SK-N-SH (cell line): Measurements from ENCODE around the gene PDLIM5.

Experiments used
- CTCF ChIP-seq: fragments of 200-600 bp; sonication (generic); IDR thresholded peaks from 2 replicates; pipeline ENCODE4 v1.6.1; 2017; ENCODE audit warnings: antibody characterized with exemption, mild to moderate bottlenecking, moderate library complexity
- EP300 ChIP-seq, 2 experiments: IDR thresholded peaks; 2 replicates each; pipeline versions ENCODE4 v1.4.0 to v1.6.1; 2012; ENCODE audit warnings: borderline replicate concordance in 1 of 2, low read depth in 1 of 2, low read length in 1 of 2
- GABPA ChIP-seq: IDR thresholded peaks from 2 replicates; pipeline ENCODE4 v1.4.0; 2012; ENCODE audit warnings: low read depth, mild to moderate bottlenecking
- POLR2AphosphoS5 ChIP-seq: IDR thresholded peaks from 2 replicates; pipeline ENCODE4 v1.6.1; 2012; ENCODE audit warnings: low read depth, low read length
- RAD21 ChIP-seq: IDR thresholded peaks from 2 replicates; pipeline ENCODE4 v1.6.1; 2012; ENCODE audit warnings: mild to moderate bottlenecking, low read length
- USF1 ChIP-seq: IDR thresholded peaks from 2 replicates; pipeline ENCODE4 v1.4.0; 2012; ENCODE audit warnings: low read depth, borderline replicate concordance
- USF2 ChIP-seq: fragments of 150-350 bp; IDR thresholded peaks from 2 replicates; pipeline ENCODE4 v1.6.1; 2017; ENCODE audit warnings: antibody characterized with exemption, low read length, low read depth, borderline replicate concordance

GRCh38 chr4:94511591-94511990 is 59.8 kb downstream of the PDLIM5 start:
- TF ChIP-seq POLR2AphosphoS5: no peak
- TF ChIP-seq CTCF: no peak
- no peak for TF ChIP-seq USF2
- TF ChIP-seq USF1: no peak
- no peak for TF ChIP-seq RAD21
- TF ChIP-seq EP300 (IDR thresholded peaks at IDR 0.05; ENCODE audit: borderline replicate concordance in 1 of 2, low read depth in 1 of 2, low read length in 1 of 2): no peak
- TF ChIP-seq GABPA: no peak
